H1 (cell line): ENCODE results near the gene MYH3. TPM values are rescaled to one million over a fixed set of nuclear protein-coding genes. Genes with fewer than 3 reads are reported as not detected.

Experiments
- BACH1 ChIP-seq: IDR thresholded peaks from 2 replicates; pipeline ENCODE4 v1.6.1; 2012; ENCODE audit warnings: low read length, improper control_type of control experiment
- BRCA1 ChIP-seq: IDR thresholded peaks from 2 replicates; pipeline ENCODE4 v1.6.1; 2012; ENCODE audit warnings: low read depth, low read length, improper control_type of control experiment
- CHD2 ChIP-seq: IDR thresholded peaks from 2 replicates; pipeline ENCODE4 v1.6.1; 2012; ENCODE audit warnings: low read length, improper control_type of control experiment
- CHD7 ChIP-seq: fragments of 300-600 bp; sonication (generic); IDR thresholded peaks from 2 replicates; pipeline ENCODE4 v1.7.1; 2012; ENCODE audit warnings: low read length, moderate library complexity, mild to moderate bottlenecking, inconsistent platforms; ENCODE audit not compliant: insufficient replicate concordance
- CREB1 ChIP-seq: IDR thresholded peaks from 2 replicates; pipeline ENCODE4 v1.6.1; 2012; ENCODE audit warnings: inconsistent platforms
- POLR2A ChIP-seq, 2 experiments: IDR thresholded peaks; 1 replicate in 1 of 2; 2 replicates in 1 of 2; pipeline ENCODE4 v1.6.1; 2011; ENCODE audit warnings: low read depth in 2 of 2, low read length in 2 of 2, mild to moderate bottlenecking in 2 of 2; ENCODE audit errors: control extremely low read depth in 1 of 2
- RAD21 ChIP-seq, 2 experiments: IDR thresholded peaks in 1 of 2; conservative IDR thresholded peaks in 1 of 2; 2 replicates each; pipeline ENCODE4 v1.6.1; 2011; ENCODE audit warnings: low read depth in 2 of 2, low read length in 2 of 2, improper control_type of control experiment in 1 of 2, inconsistent platforms in 1 of 2, mild to moderate bottlenecking in 1 of 2, moderate library complexity in 1 of 2
- SP2 ChIP-seq: IDR thresholded peaks from 2 replicates; pipeline ENCODE4 v1.6.1; 2012; ENCODE audit warnings: mild to moderate bottlenecking, low read length, inconsistent platforms
- YY1 ChIP-seq: IDR thresholded peaks from 2 replicates; pipeline ENCODE4 v1.6.1; 2011; ENCODE audit warnings: low read depth, mild to moderate bottlenecking, low read length
- polyA plus RNA-seq, 7 experiments: library from polyadenylated mRNA; depleted of rRNA in 3 of 7; stranded (reverse) in 5 of 7; unstranded in 2 of 7; fragments of >200 nt in 5 of 7; fragments of 200-250 nt in 2 of 7; gene quantifications; 1 replicate in 5 of 7; 2 replicates in 1 of 7; 4 replicates in 1 of 7; pipeline versions ENCODE4 v1.2.1 to v1.2.3, GENCODE V29; 2011 to 2013; ENCODE audit warnings: missing spikeins in 2 of 7, mixed read lengths in 2 of 7
- total RNA-seq: library from RNA; stranded (reverse); fragmentation: NEBNext Ultra II Directional; extraction: Animal tissue kit (Norgen Biotek cat#: 25700); gene quantifications from 2 replicates; pipeline ENCODE4 v1.2.1, GENCODE V29; 2021

MYH3 gene
- total and polyA plus RNA-seq, 2 of the 8 experiments (the other 6 are each of a cell fraction or from before 2014, with no cell fraction given) = 0.65 to 1.8 TPM

GRCh38 chr17:10605221-10605783 is 51.8 kb downstream of the MYH3 start (continued):
- TF ChIP-seq CHD7 (no peak), CHD2 (no peak), BACH1 (no peak), SP2 (no peak), BRCA1 (no peak), POLR2A (IDR thresholded peaks at IDR 0.05; ENCODE audit: control extremely low read depth in 1 of 2, low read depth in 2 of 2, low read length in 2 of 2) (no peak), YY1 (no peak), CREB1 (no peak), RAD21 (IDR thresholded peaks at IDR 0.05 in 1 of 2, conservative IDR thresholded peaks at IDR 0.05 in 1 of 2; ENCODE audit: low read depth in 2 of 2, low read length in 2 of 2) (no peak)
